H1 (cell line): ENCODE results near the gene YIPF7.

Experiments used
- CBX5 ChIP-seq: fragments of 300-800, 300-1000 bp; sonication (generic); IDR thresholded peaks from 2 replicates; pipeline ENCODE4 v1.7.1; 2016; ENCODE audit warnings: antibody characterized with exemption, low read length, low read depth
- CTCF ChIP-seq, 3 experiments: IDR thresholded peaks; 1 replicate in 2 of 3; 2 replicates in 1 of 3; pipeline versions ENCODE4 v1.5.1 to v1.6.1; 2011; ENCODE audit warnings: low read length in 3 of 3, mild to moderate bottlenecking in 3 of 3, inconsistent platforms in 2 of 3, low read depth in 1 of 3, moderate library complexity in 1 of 3; ENCODE audit not compliant: insufficient read depth in 1 of 3; ENCODE audit errors: control extremely low read depth in 1 of 3
- POLR2AphosphoS5 ChIP-seq: IDR thresholded peaks from 2 replicates; pipeline ENCODE4 v1.6.1; 2011; ENCODE audit warnings: low read depth, low read length
- SIRT6 ChIP-seq: IDR thresholded peaks from one replicate; pipeline ENCODE4 v1.7.1; 2012; ENCODE audit warnings: low read length, inconsistent platforms

GRCh38 chr4:44660396-44660795 lies 9.0 kb upstream of the YIPF7 start:
- TF ChIP-seq SIRT6, result no peak
- TF ChIP-seq CBX5, result no peak
- TF ChIP-seq CTCF (IDR thresholded peaks at IDR 0.05; ENCODE audit: control extremely low read depth in 1 of 3, insufficient read depth in 1 of 3, low read depth in 1 of 3, low read length in 3 of 3), result no peak
- TF ChIP-seq POLR2AphosphoS5, result no peak
